HG02571 (cell line): ENCODE measurements around the gene PTPRU.

ENCODE experiments used
- ATAC-seq: cut with Tn5 transposase; IDR thresholded peaks from one replicate; pipeline ENCODE4 v1.9.1; 2021; ENCODE audit warnings: mild to moderate bottlenecking, moderate library complexity; ENCODE audit not compliant: unreplicated experiment

Gene PTPRU

DNA sequence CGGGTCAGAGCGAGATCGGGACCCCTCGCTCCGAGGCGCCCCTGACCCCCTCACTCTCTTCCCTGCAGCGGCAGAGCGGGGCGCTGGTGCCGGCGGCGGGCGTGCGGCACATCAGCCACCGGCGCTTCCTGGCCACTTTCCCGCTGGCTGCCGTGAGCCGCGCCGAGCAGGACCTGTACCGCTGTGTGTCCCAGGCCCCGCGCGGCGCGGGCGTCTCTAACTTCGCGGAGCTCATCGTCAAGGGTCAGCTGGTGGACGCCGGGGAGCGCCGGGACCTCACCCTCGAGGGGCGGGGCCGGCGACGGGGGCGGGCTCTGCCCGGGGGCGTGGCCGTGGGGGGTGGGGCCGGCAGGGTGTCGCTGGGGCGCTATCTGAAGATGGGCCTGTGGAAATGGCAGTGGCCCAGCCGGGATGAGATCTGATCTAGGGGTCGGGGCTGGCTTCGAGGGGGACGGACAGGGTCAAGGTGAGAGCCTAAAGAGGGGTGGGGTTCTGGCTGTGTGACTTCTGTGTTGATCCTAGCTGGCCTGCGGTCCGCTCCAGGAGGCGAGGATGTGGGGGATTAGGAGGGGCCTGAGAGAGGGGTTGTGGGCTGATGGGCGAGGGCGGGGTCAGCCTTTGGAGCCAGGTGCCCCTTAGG, 23.6 kb downstream of the PTPRU start:
- no peak for ATAC-seq

DNA sequence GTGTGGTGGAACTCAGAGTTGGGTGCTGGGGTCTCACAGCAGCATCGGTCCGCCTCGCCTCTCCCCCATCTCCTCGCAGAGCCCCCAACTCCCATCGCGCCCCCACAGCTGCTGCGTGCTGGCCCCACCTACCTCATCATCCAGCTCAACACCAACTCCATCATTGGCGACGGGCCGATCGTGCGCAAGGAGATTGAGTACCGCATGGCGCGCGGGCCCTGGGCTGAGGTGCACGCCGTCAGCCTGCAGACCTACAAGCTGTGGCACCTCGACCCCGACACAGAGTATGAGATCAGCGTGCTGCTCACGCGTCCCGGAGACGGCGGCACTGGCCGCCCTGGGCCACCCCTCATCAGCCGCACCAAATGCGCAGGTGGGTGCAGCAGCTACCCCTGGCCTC, 24.2 kb downstream of the PTPRU start:
- no peak for ATAC-seq

DNA sequence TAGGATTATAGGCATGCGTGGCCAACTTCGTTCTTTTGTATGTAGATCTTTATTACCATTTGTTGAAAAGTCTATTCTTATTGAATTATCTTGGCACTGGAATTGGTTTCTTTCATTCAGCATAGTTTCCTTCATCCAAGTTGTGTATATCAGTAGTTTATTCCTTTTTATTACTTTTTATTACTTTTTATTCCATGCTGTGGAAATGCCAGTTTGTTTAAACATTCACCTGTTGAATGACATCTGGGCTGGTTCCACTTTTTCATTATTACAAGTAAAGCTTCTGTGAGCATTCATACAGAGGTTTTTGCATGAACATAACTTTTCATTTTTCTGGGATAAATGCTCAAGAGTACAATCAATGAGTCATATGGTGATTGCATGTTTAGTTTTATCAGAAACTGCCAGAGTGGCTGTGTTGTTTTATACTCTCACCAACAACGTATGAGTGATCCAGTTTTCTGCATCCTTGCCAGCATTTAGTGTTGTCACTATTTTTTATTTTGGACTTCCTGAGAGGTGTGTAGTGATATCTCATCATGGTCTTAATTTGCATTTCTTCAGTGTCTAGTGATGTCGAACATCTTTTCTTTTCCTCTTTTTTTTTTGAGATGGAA, 28.6 kb downstream of the PTPRU start:
- ATAC-seq = no peak

DNA sequence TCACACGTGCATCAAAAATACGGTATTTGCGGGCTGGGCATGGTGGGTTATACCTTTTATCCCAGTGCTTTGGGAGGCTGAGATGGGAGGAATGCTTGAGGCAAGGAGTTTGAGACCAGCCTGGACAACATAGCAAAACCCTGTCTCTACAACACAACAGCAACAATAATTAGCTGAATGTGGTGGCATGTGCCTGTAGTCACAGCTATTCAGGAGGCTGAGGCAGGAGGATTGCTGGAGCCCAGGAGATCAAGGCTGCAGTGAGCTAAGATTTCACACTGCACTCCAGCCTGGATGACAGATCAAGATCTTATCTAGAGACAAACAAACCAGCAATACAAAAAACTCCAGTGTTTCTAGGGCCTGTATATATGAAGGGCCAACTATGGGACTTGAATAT, 30.6 kb downstream of the PTPRU start:
- ATAC-seq = no peak

DNA sequence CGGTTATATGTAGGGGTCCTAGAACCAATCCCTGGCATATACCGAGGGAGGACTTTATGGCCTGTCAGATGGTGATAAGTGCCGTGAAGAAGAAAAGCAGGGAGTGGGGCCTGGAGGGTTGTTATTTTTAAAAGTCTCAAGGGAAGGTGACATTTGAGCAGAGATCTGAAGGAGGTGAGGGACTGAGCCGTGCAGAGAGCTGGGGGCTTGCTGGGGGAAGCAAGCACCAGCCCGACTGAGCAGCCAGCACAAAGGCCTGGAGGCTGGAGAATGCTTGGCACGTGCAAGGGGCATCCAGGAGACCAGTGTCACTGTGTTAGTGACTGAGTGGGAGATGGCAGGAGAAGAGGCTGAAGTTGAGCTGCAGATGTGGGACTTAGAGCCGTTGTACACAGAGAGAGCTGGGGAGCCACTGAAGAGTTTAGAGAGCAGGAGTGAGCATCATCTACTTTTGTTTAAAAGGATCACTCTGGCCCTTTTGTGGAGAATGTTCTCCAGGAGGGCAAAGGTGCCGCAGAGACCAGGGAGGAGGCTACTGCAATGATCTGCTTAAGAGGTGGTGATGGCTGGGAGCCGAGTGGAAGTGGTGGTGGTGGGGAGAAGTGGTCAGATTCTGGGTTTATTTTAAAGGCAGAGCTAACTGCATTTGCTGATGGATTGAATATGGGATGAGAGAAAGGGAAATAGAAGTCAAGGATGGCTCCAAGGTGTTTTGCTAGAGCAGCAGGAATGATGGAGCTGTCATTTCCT, 31.2 kb downstream of the PTPRU start:
- ATAC-seq = no peak

DNA sequence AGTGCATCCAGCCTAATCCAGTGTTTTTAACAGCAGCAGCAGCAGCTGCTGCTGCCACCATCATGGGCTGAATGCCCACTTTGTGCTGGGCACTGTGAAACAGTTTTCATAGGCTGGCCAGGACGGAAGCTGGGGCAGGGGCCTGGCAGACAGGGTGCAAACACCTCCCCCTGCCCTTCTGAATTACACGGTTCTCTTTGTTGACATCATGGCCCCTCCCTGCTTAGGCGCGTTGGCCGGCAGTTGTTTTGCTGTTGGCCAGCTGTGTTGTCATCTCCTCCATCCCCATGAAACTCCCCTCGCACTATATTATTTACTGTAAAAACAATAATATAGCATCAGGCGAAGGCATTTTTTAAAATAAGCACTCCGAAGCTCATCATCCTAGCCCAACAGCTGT, 33.1 kb downstream of the PTPRU start:
- ATAC-seq = no peak

DNA sequence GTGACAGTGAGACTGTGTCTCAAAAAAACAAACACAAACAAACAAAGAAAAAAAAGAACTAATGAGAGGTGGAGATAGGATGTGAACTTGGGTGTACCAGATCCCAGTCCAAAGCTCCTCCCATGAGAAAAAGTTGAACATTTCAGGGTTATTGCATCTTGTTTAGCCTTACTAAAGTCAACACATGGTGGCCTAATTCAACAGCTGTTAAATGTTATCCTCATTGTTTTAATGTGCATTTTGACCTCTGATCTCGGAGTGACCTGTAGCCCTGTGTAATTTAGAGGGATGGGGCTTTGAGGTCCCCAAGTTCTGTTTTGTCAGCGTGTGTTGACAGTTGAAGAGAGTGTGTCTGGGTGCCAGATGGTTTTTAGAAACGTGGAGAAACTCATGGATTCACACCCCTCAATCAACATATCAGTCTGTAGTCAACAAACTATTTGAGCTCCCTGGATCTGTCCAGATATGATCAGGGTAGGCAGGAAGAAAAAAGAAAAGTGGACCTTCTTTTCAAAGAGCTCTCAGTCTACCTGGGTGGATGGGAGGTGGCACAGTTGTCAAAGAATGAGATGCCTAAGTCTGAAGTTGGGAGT, 34.7 kb downstream of the PTPRU start:
- ATAC-seq = no peak

DNA sequence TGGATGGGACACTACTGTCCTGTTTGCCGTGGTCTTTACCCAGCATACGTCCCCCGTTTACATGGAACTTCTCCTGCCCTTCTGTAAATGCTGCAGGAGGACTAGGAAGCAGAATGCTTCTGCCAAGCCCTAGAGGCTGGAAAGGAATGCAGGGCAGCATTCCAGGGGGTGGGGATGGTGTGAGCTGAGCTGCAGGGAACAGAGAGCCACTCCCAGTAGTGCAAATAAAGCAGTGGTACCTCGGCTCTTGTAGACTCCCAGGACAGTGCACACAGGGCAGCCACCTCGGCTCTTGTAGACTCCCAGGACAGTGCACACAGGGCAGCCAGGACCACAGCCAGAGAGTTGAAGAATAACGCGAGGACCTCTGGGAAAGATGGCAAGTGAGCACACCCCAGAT, 35.4 kb downstream of the PTPRU start:
- ATAC-seq = no peak

DNA sequence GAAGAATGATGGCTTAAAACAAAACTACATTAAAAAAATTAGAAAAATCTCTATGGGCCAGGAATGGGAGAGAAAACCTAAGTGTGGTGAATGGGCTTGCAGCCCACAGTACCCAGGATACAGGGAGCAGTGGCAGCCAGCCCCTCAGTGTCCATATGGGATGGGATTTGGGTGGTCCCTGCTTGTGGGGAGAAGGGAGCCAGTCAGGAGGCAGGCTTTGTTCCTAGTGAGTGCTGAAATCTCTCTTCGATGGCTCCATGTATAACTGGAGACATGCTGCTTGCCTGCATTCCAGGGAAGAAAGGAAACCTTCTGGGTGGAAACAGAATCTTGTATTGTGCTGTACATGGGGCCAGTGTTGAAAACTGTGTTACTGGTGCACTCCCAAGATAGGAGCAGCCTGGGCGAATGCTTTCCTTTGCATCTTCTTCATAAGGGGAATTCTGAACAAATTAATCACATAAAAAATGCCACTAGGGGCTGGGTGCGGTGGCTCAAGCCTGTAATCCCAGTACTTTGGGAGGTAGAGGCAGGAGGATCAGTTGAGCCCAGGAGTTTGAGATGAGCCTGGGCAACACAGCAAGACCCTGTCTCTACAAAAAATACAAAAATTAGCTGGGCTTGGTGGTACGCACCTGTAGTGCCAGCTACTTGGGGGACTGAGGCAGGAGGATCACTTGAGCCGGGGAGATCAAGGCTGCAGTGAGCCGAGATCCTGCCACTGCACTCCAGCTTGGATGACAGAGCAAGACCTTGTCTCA, 36.0 kb downstream of the PTPRU start:
- ATAC-seq = no peak

DNA sequence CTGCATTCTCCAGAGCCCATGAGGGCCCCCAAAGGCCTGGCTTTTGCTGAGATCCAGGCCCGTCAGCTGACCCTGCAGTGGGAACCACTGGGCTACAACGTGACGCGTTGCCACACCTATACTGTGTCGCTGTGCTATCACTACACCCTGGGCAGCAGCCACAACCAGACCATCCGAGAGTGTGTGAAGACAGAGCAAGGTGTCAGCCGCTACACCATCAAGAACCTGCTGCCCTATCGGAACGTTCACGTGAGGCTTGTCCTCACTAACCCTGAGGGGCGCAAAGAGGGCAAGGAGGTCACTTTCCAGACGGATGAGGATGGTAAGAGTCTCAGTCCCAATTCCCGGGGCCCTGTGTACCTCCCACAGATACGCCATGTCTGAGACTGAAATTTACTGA, 39.1 kb downstream of the PTPRU start:
- ATAC-seq = no peak

DNA sequence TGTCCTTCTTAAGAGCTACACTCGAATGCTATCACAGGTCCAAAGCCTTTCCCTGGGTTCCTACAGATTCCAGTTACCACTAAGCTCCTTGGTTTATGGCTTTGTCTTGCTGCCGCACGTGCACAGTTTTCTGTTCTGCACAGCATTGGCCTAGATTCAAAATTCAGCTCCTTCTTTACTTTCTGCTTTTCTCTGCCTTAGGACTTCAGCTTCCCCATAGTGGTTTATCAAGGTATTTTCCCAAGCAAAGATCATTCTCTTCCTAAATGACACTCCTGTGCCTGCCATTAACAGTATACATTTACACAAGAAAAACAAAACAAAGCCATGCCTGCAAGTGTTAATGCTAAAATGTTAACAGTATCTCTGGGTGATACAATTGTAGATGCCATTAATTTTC, 41.8 kb downstream of the PTPRU start:
- no peak for ATAC-seq

DNA sequence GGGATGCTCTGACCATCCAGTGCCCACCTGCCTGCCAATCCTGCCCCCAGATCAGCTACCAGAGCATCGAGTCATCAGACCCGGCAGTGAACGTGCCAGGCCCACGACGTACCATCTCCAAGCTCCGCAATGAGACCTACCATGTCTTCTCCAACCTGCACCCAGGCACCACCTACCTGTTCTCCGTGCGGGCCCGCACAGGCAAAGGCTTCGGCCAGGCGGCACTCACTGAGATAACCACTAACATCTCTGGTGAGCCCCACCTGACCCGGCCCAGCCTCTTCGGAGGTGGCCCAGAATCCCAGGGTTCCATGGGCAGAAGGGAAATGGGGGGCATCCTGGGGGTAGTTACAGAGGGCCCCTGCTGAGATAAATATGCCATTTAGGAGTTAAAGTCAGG, 43.1 kb downstream of the PTPRU start:
- ATAC-seq = no peak

DNA sequence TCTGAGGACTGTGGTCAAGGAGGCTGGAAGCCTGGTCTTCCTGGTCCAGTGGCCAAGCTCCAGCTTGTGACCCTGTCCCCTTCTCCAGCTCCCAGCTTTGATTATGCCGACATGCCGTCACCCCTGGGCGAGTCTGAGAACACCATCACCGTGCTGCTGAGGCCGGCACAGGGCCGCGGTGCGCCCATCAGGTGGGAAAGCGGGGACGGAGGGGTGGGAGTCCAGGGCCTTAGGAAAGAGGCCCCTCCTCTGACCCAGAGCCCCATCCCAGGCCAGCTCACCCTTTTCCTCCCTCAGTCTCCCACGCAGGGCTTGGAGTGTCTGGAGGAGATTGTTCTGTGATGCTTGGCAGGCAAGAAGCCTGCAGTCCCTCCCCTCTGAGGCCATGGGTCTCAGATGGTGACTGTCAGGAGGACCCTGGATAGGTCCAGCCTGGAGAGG, 43.6 kb downstream of the PTPRU start:
- ATAC-seq = no peak

DNA sequence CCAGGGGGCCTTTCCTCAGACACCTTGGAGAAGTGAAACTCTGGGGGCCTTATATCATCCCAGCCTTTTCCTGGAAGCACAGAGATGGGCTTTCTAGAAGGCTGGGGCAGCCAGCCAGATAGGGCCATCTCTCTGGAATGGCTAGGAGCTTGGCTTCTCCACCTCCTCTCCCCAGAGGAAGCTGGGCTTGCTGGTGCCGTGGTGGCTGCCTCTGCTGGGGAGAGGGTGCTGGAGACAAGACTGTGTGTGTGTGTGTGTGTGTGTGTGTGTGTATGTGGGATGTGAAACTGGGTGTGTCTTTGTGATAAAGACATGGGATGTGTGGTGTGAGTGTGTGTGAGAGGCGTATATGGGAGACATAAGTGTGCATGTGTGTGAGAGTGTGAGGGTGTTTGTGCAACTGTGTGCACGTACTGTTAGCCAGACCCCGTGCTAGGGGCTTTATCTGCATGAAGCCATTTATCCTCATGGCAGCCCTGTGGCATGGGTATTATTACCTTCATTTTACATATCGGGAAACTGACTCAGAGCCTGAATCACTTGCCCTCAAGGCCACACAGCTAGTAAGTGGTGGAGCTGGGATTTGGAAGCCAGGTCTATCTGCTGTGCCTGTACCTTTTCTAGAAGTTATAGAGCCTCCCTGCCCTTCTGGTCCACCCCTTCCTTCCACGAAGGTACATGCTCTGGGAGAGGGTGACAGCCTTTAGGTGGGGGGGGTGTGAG, 44.2 kb downstream of the PTPRU start:
- no peak for ATAC-seq

DNA sequence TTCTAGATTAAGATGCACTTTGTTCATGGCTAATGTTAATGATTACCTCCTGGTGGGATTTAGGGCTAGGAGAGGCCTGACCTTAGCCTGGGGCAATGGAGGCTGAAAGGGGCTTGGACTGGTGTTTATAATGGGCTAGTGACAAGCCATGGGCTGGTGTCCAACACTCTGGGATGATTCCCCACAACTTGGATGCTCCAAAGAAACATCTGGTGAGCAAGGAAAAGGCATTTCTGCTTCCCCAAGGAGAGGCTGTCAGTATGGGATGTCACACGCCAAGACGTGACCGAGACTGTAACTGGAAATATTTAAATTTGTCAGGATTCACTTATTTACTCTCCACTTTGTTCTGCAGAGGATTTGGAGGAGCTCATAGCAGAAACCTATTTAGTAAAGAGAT, 45.2 kb downstream of the PTPRU start:
- no peak for ATAC-seq

DNA sequence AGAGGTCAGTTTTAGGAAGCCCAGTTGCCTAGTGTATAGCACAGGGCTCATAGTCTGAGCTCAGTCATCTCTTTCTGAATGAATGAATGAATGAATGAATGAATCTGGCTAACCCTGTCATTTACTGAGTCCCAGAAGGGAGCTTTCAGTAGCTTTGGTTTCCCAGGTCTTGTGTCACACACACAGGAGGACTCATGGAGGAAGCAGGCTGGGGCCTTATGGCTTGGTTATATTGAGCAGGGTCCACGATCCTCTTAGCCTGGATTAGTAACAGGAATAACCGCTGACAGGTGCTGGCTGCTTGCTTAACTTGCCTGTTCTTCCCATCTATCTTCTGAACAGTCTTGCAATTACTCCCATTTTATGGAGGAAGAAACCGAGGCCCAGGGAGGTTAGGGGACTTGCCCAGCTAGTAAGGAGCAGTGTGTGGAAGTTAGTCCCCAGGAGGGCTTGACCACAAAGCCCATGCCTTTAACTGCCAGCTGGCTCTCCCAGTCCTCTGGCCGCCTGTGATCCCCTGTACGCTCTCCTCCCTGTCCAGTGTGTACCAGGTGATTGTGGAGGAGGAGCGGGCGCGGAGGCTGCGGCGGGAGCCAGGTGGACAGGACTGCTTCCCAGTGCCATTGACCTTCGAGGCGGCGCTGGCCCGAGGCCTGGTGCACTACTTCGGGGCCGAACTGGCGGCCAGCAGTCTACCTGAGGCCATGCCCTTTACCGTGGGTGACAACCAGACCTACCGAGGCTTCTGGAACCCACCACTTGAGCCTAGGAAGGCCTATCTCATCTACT, 46.0 kb downstream of the PTPRU start:
- no peak for ATAC-seq

DNA sequence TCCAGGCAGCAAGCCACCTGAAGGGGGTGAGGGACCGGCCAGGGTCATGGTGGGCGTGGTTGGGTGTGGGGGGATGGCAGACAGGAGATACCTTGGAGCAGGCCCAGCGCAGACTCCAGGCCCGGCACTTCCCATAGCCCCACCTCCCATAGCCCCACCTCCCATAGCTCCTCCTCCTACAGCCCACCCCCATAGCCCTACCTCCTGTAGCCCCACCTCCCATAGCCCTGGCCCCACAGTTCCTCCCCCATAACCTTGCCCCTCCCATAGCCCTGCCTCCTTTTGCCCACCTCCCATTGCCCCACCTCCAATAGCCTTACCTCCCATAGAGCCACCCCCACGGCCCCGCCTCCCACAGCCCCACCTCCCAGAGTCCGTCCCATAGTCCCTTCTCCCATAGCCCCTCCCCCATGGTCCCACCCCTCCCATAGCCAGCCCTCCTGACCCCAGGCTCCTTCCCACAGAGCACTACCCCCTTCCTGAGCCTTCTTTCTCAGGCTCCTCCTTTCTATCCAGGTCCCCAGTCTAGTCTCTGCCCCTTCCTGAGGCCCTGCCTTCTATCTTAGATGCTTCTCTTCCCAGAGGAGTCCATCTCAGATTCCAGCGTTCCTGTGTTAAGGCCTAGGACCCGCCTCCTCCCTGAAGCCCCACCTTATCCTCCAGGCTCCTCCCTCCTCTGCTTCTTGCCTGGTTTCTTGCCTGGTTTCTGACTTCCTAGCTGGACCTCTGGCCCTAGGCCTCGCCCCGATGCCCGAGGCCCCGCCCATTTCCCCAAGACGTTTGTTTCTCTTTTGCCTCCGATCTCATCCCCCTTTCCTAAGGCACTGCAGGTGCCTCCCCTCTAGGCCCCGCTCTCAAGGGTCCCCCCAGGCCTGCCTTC, 46.8 kb downstream of the PTPRU start:
- ATAC-seq = no peak

DNA sequence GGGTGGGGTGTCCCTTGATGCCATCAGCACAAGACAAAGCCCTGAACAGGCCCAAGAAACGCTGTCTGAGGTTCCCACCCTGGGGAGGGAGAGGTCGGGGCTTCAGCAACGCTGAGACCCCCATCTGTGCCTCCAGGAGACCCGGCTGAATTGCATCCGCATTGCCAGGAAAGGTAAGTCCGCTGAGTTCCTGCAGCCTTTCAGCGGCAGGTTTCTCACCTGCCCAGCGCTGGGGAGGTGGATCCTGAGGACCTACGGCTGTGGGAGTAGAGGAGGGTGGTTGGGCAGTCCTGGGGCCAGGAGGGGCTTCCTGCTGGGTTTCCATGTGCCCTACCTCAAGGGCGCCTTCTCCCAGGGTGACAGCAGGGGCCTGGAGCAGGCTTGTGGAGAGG, 47.5 kb downstream of the PTPRU start:
- no peak for ATAC-seq
